TTC549 (cell line): ENCODE data around the gene ZDHHC8.

ENCODE experiments used
- FAIRE-seq: peaks from 2 replicates; lab custom pipeline; 2012; peaks lifted over from hg19 to GRCh38; lab: Jason Lieb, UNC

ZDHHC8 gene, protein sequence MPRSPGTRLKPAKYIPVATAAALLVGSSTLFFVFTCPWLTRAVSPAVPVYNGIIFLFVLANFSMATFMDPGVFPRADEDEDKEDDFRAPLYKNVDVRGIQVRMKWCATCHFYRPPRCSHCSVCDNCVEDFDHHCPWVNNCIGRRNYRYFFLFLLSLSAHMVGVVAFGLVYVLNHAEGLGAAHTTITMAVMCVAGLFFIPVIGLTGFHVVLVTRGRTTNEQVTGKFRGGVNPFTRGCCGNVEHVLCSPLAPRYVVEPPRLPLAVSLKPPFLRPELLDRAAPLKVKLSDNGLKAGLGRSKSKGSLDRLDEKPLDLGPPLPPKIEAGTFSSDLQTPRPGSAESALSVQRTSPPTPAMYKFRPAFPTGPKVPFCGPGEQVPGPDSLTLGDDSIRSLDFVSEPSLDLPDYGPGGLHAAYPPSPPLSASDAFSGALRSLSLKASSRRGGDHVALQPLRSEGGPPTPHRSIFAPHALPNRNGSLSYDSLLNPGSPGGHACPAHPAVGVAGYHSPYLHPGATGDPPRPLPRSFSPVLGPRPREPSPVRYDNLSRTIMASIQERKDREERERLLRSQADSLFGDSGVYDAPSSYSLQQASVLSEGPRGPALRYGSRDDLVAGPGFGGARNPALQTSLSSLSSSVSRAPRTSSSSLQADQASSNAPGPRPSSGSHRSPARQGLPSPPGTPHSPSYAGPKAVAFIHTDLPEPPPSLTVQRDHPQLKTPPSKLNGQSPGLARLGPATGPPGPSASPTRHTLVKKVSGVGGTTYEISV

DNA sequence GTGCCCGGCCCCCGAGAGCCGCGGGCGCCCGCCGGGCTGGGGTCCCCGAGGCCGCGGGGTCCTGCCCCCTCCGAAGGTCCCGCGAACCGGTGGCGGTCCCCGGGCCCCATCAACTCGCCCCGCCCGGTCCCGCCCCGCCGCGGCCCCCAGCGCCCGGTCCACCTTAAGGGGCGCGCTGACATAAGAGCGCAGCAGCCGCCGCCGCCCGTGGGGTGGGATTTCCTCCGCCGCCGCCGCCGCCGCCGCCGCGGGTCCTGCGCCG lies at the start of gene ZDHHC8:
Gene ZDHHC8, plus strand, starts transcription at position 208 of the 262 bp plus-strand sequence. CDS start 144 bp downstream, outside the sequence.
- FAIRE-seq = no peak

DNA sequence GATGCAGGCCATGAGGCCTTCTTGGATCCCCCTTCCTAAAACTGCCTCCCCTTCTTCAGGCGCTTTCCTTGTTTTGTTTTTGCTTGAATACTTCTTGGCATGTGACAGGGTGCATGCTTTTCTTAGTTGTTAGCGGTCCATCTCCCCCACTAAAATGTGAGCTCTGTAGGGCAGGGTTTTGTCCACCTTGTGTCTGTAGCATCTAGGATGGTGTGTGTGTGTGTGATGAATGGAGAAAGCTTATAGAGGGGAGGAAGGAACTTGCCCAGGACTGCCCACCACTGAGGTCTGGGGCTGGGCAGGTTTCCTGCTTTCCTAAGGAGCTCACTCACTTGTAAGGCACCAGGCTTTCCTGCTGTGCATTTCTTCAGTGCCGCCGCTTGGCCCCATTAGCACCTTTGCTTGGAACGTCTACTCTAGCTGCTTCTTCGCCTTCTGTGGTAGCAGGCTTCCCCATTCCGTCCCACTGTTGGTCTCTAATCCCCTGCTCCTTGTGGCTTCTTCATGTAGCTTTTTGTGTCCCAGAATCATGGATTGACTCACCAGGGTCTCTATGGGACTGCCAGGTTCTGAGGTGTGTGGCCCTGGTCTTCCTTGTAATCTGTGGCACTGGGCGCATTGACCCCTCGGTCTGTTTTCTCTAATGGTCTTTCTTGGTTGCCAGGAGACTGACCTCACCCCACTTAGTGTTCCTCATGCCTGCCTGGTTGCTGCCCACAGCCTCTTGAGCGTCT lies 48.3 kb upstream of the ZDHHC8 start:
- no peak for FAIRE-seq

DNA sequence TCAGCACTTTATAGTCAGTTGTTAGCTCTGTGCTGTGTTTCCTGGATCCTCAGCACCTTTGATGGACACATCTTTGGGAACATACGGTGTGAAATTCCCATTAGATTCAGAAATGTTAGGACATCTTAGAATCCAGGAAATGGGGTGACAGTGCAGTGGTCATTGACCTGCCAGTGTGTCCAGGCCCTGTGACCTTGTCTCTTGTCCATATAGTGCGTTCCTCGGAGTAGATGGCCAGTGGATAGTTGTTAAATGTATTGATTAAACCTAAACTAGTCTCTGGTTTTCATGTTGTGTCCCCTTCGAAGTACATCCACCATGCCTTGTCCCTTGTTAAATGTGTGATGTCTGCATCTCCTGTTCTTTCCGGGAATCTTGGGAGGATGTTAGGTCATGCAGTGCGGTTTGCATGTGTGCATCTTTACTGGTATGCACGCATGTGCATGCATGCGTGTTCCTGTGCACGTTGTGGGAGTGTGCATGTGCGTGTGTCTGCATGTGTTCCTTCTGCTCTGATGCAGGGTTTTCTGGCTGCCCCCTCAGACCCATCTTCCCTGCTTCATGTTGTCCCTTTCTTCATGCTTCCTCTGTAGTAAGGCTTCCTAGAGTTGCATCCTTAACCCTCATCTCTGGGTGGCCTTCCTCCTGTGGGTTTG lies 47.6 kb upstream of the ZDHHC8 start:
- no peak for FAIRE-seq

DNA sequence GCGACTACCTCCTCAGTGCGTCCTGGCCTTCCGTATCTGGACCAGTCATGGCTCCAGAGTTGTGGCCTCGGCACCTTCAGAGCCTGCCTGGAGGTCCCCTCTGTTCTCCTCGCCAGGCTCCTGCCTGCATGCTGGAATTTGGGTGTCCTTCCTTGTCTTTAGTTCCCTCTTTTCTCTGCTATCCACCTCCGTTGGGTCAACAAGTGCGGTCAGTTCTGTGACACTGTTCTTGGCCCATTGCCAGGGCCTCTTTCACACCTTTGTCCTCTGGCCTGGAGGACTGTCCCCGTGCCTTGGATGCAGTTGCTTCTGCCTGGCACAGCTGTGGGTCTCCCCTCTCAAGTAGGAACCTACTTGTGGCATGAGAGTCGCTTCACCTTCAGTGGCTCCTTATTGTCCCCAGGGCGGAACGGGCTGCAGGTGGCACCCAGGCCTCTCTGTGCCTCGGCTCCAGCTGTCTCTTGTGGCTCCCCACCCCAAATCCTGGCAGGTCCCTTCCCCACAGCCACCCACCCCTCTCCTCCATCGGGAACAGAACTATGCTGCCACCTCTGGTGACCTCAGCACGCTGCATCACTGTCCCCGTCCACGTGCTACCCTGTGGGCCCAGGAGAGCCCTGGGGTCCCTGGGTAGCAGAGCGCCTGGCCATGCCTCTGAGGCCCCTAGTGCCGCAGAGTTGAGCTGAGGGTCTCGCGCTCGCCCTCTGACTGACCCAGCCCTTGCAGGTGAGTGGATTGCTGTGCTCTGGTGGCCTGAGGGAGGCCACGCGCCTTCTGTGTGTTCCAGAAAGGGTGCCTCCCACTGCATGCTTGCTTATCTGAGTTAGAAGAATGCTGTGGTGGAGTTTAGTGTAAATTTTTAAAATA lies 46.8 kb upstream of the ZDHHC8 start:
- no peak for FAIRE-seq

DNA sequence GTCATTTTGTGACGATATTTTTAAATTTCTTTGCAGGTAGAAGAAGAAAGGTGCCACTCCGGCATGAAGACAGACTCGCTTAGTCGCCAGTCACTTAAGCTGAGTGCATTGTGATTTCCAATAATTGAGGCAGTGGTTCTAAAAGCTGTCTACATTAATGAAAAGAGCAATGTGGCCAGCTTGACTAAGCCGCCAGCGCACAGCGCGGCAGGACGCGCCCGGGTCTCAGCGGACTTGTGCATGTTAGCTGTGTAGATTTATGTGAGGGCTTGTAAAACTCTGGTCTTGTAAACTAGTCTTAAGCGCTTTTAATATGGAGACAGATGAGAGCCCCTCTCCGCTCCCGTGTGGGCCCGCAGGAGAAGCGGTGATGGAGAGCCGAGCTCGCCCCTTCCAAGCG lies 46.0 kb upstream of the ZDHHC8 start:
- FAIRE-seq = no peak

DNA sequence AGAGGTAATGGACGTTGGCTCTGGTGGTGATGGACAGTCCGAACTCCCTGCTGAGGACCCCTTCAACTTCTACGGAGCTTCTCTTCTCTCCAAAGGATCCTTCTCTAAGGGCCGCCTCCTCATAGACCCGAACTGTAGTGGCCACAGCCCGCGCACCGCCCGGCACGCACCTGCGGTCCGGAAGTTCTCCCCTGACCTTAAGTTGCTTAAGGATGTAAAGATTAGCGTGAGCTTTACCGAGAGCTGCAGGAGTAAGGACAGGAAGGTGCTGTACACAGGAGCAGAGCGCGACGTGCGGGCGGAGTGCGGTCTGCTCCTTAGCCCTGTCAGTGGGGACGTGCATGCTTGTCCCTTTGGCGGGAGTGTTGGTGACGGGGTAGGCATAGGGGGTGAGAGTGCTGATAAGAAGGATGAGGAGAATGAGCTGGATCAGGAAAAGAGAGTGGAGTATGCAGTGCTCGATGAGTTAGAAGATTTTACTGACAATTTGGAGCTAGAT lies 45.5 kb upstream of the ZDHHC8 start:
- no peak for FAIRE-seq

DNA sequence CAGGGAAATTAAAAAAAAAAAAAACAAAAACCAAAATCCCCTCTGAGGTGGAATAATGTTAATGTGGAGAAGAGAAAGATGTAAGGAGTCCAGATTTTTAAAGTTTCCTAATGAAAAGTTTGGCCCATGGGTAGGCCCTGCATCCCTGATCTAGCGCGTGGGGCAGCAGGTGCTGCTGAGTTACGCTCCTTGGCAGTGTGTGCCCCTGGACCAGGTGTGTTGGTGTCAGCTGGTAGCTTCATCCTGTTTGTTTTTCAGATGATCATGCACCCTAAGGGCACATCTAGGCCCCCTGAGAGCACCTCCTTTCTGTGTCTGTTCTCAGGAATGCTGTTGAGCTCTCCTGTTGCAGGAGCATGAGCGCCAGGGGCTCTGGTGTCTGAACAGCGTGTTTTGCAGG lies 44.8 kb upstream of the ZDHHC8 start:
- FAIRE-seq = no peak

DNA sequence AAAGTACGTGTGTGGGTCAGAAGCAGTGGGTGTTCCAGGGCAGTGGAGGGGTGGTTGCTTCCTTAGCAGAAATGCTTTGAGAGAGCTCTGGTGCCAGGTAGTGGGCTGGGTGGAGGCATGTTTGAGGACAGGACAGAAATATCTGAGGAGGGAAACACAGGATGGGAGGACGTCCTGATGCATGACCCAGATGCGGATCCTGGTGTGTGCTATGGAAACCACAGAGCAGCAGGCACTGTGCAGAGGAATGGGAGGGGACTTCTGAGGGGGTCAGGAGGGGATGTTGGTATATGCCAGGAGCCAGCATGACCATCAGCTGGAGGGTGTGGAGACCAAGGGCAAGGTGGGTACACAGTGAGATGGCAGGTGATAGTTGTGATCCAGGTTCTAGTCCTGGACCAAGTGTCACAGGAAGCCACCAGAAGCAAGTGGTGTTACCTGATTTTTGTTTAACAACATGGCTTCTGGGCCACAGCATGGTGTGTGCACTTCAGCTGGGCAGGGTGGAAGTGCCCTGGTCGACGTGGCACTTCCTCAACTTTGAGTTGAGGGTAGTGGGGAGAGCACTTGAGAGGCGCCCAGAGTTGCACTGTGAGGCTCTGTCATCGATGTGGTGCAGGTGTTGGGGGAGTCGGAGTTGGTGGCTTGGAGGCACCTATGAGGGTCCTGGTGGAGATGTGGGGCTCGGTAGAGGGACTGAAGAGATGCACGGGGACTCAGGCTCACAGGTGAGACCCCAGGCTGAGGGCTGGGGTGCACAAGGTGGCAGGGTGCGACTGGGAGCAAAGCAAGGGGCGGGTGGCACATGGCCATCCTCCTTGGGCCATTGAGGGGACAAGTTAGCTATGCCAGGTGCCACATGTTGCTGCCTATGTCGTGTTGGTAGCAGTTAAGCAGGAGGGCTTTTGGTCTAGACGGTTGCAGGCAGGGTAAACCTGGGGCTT lies 44.0 kb upstream of the ZDHHC8 start:
- FAIRE-seq = no peak

DNA sequence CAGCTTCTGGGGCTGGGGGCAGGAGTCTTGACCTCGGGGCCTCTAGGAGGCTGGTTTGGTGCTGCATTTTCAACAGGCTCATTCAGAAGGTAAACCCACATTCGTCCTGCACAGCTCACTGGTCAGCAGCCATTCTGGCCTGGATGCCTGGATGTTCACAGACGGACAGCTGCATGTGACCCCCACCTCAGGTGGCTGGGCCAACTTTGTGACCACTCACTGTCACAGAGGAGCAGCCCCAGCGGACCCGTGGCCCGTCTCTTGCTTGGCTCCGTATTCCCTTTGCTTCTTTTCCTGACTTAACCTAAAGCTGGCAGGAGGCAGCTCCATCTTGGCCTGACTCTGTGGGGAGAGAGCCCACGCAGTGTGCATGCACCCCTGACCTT lies 43.3 kb upstream of the ZDHHC8 start:
- FAIRE-seq = no peak

DNA sequence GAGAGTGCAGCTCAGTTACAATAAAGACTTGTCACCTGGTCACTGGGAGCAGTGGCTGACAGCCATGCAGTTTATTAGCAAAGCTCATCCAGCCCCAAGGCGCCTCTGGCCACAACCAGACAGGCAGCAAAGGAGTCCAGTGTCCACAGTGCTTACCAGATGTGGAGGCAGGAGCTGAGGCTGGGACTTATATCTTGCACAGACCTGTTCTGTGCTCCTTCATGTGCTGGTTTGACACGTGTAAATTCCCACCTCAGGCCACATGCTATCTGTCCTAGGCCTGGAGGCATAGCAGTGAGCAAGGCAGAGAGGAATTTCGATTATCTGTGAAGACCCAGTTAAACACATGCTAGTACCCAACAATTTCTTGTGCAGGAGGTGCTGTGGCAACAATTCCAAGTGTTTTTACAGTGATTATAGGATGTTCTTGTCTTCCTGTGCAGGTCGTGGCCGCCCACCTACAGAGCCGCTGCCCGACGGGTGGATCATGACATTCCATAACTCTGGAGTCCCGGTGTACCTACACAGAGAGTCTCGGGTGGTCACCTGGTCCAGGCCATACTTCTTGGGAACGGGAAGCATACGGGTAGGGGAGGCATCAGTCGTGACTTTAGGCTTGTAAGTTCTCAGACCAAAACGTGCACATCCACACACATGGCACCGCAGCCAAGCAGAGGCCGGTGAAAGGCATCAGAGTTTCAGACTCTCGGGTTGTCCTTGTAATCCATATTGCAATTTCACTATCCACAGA lies 42.2 kb upstream of the ZDHHC8 start:
- no peak for FAIRE-seq

DNA sequence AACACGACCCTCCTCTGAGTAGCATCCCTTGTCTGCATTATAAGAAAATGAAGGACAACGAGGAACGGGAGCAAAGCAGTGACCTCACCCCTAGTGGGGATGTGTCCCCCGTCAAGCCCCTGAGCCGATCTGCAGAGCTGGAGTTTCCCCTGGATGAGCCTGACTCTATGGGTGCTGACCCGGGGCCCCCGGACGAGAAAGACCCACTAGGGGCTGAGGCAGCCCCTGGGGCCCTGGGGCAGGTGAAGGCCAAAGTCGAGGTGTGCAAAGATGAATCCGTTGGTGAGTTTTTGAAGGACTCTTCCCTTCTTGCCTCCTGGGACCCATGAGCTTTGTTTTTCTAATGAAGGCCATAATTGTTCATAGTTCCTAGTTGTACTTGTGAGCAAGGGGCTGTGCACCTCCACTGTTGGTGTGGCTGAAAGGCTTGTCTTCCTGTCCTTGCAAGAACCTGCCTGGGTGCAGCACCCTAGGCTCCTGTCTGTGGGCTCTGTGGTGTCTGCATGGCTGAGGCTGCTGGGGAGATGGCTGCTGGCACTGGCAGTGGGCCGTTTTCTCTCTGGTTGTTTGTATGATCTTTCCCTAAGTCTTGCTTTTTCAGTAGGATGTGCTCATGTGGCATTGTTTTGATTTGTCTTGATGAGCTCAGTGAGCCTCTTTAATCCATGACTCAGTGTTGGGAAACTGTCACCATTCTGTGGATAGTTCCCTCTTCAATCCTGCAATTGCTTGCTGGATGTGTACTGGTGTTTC lies 41.5 kb upstream of the ZDHHC8 start:
- no peak for FAIRE-seq

DNA sequence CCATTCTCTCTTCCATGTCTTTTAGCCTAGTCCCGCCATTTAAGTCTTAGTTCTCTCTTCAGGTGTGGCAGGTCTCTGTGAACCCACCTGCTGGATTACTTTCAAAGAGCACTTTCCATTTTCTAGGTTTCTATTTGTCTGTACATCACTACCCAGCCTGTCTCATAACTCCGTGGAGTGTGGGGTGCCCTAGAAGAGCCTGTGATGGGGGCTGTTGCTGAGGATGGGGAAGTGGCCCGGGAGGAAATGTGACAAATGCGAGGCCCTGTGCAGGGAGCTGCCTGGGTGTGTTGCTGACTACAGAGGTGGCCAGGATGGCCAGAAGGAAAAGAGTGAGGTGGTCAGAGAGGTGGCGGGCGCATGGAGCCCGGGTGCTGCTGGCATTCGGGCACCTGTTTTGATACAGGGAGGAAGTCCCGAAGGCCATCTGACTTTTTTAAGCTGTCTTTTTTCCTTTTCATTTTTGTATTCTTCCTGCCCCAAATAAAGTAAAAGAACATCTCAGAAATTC lies 40.8 kb upstream of the ZDHHC8 start:
- no peak for FAIRE-seq

DNA sequence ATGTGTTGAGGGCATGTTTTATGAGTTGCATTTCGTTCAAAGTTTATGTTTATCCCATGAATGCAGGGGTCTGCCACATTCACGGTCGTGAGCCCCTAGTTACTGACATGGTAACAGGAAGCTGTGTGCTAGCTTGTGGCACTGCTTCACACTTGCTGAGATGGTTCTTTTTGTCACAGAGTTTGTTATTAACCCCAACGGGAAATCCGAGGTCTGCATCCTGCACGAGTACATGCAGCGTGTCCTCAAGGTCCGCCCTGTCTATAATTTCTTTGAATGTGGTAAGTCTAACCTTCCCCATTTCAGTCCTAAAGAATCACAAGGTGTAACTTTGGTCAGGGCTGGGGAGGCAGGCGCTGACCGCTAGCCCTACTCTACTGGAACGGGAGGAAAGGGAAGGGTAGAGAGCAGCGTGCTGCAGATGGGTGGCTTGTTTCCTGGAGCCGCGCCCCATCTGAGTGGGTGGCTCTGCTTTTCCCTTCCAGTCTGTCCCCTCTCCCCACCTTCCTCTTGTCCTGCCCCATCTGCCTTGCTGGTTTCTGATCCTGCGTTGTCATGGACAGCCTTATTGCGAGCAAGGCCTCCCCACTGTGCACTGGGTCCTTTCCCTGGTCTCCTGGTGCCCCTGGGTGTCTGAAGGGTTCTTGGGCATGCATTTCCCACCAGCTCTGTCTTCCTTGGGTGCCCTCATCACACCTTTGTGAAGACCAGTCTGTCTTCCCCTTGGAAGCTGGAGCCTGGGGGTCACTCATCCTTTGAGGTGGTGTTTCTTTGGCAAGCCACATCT lies 39.7 kb upstream of the ZDHHC8 start:
- no peak for FAIRE-seq

DNA sequence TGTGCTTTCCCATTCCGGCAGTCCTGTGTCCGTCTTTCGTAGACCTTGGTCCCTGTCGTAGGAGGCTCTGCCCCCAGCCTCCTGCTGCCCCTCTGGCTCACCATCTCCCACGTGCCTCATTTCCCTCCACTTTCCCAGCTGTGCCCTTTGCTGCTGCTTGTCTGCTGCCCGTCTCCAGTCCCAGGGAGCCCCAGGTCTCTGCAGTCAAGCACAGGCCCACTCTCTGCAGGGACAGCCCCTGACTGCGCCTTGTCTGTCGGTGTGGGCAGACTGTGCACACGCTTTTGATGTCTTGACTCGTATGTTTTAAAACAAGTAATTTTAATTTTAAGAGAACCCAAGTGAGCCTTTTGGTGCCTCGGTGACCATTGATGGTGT lies 39.1 kb upstream of the ZDHHC8 start:
- no peak for FAIRE-seq

DNA sequence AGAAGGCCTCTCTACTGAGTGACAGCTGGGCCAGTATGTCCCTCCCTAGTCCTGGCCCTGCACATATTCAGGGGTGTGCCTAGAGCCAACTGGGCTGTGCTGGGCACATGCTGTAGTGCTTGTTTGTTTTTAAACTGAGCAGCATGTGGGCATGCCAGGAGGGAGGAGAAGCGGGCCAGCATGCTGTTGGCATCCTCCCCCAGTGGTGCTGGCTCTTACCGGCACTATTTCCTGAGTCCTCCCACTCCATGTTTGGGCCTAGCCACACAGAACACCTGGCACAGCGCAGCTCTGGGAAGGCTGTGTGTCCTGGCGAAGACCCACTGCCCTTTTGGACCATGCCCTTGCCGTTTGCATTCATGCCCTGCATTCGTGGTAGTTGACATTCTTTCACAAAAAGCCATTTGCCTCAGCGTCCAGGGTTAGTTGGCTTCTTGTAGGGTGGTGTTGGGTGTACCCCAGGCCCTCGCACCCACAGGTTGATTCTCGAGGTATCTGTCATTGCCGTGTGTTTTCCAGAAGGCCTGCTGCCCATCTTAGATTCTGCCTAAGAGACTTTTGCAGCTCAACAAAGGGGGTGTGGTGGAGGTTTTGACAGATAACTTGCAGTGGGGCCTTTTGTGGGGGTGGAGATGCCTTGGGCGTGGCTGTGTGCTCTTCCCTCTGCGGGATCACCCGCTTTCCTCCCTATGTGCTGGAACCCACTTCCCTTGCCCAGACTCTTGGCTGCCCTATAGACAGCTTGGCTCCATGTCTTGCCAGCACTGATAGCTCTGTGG lies 38.0 kb upstream of the ZDHHC8 start:
- no peak for FAIRE-seq

DNA sequence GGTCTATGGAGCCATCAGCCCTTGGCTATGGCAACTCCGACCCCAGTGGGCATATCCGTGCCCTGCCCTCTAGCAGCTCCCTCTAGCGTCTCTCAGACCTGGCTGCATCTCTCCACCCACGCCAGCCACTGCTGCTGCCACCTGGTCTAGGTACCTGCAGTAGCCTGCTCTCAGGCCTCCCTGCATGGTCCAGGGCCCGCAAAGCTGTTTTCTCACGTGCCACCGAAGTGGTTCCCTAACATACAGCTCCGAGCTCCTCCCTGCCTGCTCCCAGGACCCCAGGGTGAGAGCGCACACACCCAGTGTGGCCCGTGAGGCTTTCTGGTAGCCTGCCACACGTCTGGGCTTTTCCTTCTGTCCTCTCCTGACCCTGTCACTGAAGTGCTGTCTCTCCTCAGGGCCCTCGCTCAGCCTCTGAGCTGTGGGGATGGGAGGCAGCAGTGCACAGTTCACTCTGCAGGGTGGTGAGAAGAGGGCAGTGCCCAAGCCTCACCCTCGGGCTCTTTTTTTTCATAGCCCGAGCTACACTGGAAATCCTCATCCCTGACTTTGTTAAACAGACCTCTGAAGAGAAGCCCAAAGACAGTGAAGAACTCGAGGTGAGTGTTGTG lies 37.3 kb upstream of the ZDHHC8 start:
- no peak for FAIRE-seq

DNA sequence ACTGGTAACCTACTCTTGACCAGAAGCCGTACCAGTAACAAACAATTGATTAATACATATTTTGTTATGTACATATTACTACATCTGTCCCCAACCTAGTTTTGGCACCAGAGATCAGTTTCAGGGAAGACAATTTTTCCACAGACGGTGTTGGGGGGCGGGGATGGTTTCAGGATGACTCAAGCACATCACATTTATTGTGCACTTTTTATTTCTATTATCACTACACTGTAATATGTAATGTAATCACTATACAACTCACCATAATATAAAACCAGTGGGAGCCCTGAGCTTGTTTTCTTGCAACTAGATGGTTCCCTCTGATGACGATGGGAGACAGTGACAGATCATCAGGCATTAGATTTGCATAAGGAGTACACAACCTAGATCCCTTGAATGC lies 36.1 kb upstream of the ZDHHC8 start:
- no peak for FAIRE-seq
